Measurements from ENCODE around the gene C11orf68.

DNA sequence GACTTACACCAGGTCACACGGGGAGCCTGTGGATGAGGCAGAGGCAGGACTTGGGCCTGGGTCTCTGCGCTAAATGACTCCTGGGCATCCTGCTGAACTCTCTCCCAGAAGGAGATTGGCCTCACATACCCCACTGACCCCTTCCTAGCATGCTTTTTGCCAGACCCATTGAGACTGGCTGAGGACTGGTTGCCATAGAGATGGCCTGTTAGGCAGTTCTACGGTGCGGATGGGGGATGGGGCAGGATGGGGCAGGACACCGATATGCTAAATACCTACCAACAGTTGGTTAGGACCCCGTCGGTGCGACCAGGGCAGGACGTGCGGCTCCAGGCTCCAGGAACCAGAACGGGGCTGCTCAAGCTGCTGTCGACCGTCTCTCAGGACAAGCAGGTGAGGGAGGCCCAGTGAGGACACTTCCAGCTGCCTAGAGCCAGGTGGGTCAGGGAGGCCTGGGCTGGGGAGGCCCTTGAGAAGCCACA lies 26.6 kb upstream of the C11orf68 start, which contains the start of gene TSGA10IP:
- TF ChIP-seq POLR2A (IDR thresholded peaks at IDR 0.05) = no peak
- TF ChIP-seq EP300 (IDR thresholded peaks at IDR 0.05) = no peak
- TF ChIP-seq, protein P1, sequence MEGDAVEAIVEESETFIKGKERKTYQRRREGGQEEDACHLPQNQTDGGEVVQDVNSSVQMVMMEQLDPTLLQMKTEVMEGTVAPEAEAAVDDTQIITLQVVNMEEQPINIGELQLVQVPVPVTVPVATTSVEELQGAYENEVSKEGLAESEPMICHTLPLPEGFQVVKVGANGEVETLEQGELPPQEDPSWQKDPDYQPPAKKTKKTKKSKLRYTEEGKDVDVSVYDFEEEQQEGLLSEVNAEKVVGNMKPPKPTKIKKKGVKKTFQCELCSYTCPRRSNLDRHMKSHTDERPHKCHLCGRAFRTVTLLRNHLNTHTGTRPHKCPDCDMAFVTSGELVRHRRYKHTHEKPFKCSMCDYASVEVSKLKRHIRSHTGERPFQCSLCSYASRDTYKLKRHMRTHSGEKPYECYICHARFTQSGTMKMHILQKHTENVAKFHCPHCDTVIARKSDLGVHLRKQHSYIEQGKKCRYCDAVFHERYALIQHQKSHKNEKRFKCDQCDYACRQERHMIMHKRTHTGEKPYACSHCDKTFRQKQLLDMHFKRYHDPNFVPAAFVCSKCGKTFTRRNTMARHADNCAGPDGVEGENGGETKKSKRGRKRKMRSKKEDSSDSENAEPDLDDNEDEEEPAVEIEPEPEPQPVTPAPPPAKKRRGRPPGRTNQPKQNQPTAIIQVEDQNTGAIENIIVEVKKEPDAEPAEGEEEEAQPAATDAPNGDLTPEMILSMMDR (IDR thresholded peaks at IDR 0.05) = no peak
- no peak for TF ChIP-seq POLR2AphosphoS5 (IDR thresholded peaks at IDR 0.05)

Measured in stomach (tissue), 4 donors.